GM12872 (cell line): Measurements from ENCODE around the gene SLC1A7.

Experiments
- TF ChIP-seq, protein P1 (sequence below): IDR thresholded peaks from 3 replicates; pipeline ENCODE4 v1.5.1; 2011; ENCODE audit warnings: low read depth, mild to moderate bottlenecking, low read length, moderate library complexity; ENCODE audit not compliant: insufficient read depth

The SLC1A7 gene

DNA sequence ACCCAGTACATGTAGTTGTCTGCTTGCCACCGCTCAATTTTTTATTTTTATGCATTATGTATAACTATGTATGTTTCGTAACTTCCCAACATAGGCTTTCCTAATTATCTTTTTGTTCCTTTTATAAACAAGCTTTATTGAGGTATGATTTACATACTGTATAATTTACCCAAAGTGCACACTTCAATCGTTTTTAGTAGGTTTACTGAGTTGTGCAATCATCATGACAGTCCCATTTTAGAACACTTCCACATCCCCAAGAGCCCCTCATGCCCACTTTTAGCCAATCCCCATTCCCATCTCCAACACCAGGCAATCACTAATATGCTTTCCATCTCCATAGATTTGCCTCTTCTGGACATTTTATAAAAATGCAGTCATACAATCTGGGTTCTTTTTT is 14.3 kb upstream of the SLC1A7 start:
- TF ChIP-seq, protein P1, sequence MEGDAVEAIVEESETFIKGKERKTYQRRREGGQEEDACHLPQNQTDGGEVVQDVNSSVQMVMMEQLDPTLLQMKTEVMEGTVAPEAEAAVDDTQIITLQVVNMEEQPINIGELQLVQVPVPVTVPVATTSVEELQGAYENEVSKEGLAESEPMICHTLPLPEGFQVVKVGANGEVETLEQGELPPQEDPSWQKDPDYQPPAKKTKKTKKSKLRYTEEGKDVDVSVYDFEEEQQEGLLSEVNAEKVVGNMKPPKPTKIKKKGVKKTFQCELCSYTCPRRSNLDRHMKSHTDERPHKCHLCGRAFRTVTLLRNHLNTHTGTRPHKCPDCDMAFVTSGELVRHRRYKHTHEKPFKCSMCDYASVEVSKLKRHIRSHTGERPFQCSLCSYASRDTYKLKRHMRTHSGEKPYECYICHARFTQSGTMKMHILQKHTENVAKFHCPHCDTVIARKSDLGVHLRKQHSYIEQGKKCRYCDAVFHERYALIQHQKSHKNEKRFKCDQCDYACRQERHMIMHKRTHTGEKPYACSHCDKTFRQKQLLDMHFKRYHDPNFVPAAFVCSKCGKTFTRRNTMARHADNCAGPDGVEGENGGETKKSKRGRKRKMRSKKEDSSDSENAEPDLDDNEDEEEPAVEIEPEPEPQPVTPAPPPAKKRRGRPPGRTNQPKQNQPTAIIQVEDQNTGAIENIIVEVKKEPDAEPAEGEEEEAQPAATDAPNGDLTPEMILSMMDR: no peak

DNA sequence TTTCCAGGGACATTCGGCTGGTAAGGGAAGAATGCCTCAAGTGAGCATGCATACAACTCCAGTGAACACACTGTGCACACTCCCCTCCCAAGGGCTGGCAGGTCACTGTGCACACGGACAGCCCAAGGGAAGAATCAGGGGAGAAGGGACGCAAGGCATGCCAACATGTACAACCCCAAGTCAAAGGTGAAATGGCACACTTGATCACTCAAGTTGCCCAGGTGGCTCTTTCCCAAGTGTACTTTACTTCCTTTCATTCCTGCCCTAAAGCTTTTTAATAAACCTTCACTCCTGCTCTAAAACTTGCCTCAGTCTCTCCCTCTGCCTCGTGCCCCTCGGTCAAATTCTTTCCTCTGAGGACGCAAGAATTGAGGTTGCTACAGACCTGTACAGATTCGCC is 13.5 kb upstream of the SLC1A7 start:
- TF ChIP-seq, protein P1: no peak

DNA sequence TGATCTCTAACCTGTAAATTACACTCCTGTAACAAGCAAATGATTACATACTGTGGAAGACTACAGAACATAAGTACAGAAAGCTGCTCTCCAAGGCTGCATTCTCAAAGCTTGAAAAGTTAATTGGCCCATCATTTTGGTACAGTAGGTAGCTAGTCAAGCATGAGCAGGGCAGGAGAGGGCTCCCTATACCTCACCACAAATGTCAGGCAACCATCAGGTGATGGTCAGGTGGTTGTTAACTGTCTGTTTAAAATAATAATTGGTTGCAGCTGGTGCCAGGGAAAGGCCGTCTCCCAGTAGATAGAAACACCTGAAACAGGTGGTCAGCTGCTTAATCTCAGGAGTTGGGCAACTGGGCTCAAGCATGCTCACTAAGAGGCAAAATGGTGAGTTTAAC is 13.1 kb upstream of the SLC1A7 start:
- TF ChIP-seq, protein P1: no peak

DNA sequence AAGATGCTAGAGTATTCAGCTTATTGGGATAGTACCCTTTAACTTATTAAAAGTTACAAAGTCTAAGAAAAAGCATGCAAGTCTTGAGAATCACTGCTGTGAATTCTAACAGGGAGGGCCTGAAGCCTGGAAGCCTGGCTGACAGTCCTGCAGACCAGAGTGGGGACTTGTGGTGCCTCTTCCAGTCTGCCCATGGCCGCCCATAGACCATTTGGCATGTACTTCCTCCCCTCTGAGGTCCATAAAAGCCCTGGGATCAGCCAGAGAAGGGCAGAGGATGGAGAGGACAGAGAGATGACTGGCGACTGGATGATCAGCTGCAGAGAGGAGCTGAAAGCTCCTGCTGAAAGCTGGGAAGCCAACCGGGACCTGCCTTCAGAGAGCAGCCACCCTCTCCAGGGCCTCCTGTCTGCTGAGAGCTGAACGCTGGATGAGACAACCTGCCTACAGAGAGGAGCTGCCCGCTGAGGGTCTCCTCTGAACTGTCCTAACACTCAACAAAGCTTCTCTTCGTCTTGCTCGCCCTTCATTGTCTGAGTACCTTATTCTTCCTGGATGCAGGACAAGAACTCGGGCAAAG is 12.5 kb upstream of the SLC1A7 start:
- TF ChIP-seq, protein P1: no peak

DNA sequence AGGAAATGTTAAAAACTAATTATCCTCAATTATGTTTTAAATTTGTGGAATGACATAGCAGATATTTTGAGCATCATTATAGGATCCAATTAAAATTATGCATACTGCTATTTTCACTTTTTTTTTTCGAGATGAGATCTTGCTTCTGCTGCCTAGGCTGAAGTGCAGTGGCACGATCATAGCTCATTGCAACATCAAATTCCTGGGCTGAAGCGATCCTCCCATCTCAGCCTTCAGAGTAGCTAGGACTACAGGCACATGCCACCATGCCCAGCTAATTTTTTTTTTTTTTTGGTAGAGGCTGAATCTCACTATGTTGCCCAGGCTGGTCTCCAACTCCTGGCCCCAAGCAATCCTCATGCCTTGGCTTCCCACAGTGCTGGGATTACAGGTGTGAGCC is 11.3 kb upstream of the SLC1A7 start:
- TF ChIP-seq, protein P1: no peak

DNA sequence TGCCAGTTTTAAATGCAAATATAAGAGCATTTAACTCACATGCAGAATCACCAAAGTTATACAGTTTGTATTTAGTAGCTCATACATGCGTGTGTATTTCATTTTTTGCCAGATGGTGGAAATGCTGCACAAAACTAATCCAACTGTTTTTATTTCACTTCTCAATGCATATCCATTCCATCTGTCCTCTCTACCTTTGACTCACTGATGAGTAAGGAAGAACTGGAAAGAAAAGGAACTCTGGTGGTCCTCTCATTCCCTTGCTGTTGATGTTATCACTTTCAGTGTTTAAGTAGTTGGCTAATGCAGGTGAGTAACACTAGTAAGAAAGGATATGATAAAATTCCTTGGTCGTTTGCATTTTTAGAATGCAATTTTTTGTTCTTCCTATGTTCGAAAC is 5.7 kb upstream of the SLC1A7 start:
- TF ChIP-seq, protein P1: no peak

DNA sequence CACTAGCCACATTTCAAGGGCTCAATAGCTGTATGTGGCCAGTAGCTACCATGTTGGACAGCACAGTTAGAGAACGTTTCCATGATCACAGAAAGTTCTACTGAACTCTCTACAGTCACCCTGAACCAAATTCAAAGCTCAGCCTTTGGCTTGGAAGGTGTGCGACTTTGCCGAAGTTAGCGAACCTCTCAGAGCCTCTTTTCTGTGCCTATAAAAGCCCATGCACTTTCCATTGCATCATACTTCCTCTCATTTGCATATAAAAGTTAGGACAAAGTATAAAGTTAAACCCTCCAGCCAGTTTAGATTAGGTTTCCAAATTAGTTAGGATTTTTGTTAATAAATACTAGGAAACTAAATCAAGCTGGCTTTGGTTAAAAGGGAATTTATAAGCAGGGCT is 4.7 kb upstream of the SLC1A7 start:
- TF ChIP-seq, protein P1: no peak
